Measurements from ENCODE around the gene CD70. TPM values are rescaled to one million over a fixed set of nuclear protein-coding genes. Genes with fewer than 3 reads are reported as not detected.
A peak's percentile ranks its signal among the peaks of the same experiment; 100 is the strongest.
"Not testable (repeated sequence)": the region's sequence is repeated elsewhere in the genome, so short reads cannot be mapped to it uniquely, and the experiment has no call there.

CD70 gene
- total RNA-seq, 1 experiment from 2014 or later = 2.3 TPM

- no peaks in the 10 kb centered on the region for H3K79me2 ChIP-seq (ENCODE audit: low read length)
- intact Hi-C loops (cut with micrococcal nuclease) = no loop called here
- no peak for DNase-seq
- H3K9ac ChIP-seq (ENCODE audit: low read length) = no peak overlapping the region
- H3K36me3 ChIP-seq (ENCODE audit: low read depth, low read length) = no peaks in the 10 kb centered on the region
- no peak for ATAC-seq
- H2AFZ ChIP-seq (ENCODE audit: low read length) = peak overlapping the region; percentile 35; the same call in 1 of the 2 replicates
- peak overlapping the region; percentile 14; the same call in 1 of the 2 replicates for H3K4me2 ChIP-seq (ENCODE audit: low read length)
- no peaks in the 10 kb centered on the region for H3K9me2 ChIP-seq (replicated peaks; ENCODE audit: low read length)
- no peak overlapping the region for H3K4me3 ChIP-seq (ENCODE audit: low read length)
- no peaks in the 10 kb centered on the region for H4K20me1 ChIP-seq (ENCODE audit: low read length)
- BruUV-seq (replicated peaks) = no TSS peak
- ChIA-PET POLR2A (ENCODE audit: unreplicated experiment) (no interaction called here), CTCF (no interaction called here)
- H3K4me1 ChIP-seq (ENCODE audit: insufficient read depth, low read length) = no peaks in the 10 kb centered on the region
- H3K27ac ChIP-seq (ENCODE audit: low read length) = no peak overlapping the region
- TF ChIP-seq CTCF (conservative IDR thresholded peaks at IDR 0.05; ENCODE audit: low read depth, low read length) (no peak), EZH2phosphoT487 (IDR thresholded peaks at IDR 0.05; ENCODE audit: borderline replicate concordance, low read length) (no peak), EZH2 (IDR thresholded peaks at IDR 0.05; ENCODE audit: low read length, unreplicated experiment) (no peak)
- H3K27me3 ChIP-seq (ENCODE audit: low read length) = no peaks in the 10 kb centered on the region
- H3F3A ChIP-seq (ENCODE audit: low read length, unreplicated experiment) = no peaks in the 10 kb centered on the region
- no peaks in the 10 kb centered on the region for H3K9me3 ChIP-seq (ENCODE audit: low read length)
These were observed 34.9 kb downstream of the CD70 start for GRCh38 chr19:6556043-6556449.

- H3K4me2 ChIP-seq (ENCODE audit: low read length) = no peak overlapping the region
- intact Hi-C loops (cut with micrococcal nuclease) = no loop called here
- POLR2A ChIA-PET (ENCODE audit: unreplicated experiment) = no interaction called here
- CTCF ChIA-PET = interaction anchor here (0.5 to 1.1 kb wide), 2 partner anchors 62 to 441 kb away, joined by 5 to 6 read pairs; no protein-coding TSS in a partner anchor
- H3K27me3 ChIP-seq (ENCODE audit: low read length) = no peaks in the 10 kb centered on the region
- H3K4me3 ChIP-seq (ENCODE audit: low read length) = no peak overlapping the region
- no peaks in the 10 kb centered on the region for H3K79me2 ChIP-seq (ENCODE audit: low read length)
- H3K4me1 ChIP-seq (ENCODE audit: insufficient read depth, low read length) = no peaks in the 10 kb centered on the region
- no peak; the same call in 1 of the 2 replicates for TF ChIP-seq CTCF (conservative IDR thresholded peaks at IDR 0.05; ENCODE audit: low read depth, low read length)
- no peak for TF ChIP-seq EZH2phosphoT487 (IDR thresholded peaks at IDR 0.05; ENCODE audit: borderline replicate concordance, low read length)
- TF ChIP-seq EZH2 (IDR thresholded peaks at IDR 0.05; ENCODE audit: low read length, unreplicated experiment) = no peak
- H3K36me3 ChIP-seq (ENCODE audit: low read depth, low read length) = no peaks in the 10 kb centered on the region
- H3K9me3 ChIP-seq (ENCODE audit: low read length) = no peaks in the 10 kb centered on the region
- no peak overlapping the region for H3K9ac ChIP-seq (ENCODE audit: low read length)
- H3K27ac ChIP-seq (ENCODE audit: low read length) = no peak overlapping the region
- DNase-seq (no peak), ATAC-seq (no peak)
- no peaks in the 10 kb centered on the region for H3F3A ChIP-seq (ENCODE audit: low read length, unreplicated experiment)
- no peaks in the 10 kb centered on the region for H4K20me1 ChIP-seq (ENCODE audit: low read length)
- BruUV-seq (replicated peaks) = no TSS peak
- H3K9me2 ChIP-seq (replicated peaks; ENCODE audit: low read length) = no peaks in the 10 kb centered on the region
- H2AFZ ChIP-seq (ENCODE audit: low read length) = no peak overlapping the region
These were observed 39.1 kb downstream of the CD70 start for GRCh38 chr19:6551607-6552450.

GRCh38 chr19:6551091-6551490, 39.9 kb downstream of the CD70 start:
- Histone ChIP-seq H2AFZ (ENCODE audit: low read length) (no peak overlapping the region), H3F3A (ENCODE audit: low read length, unreplicated experiment) (no peaks in the 10 kb centered on the region), H3K79me2 (ENCODE audit: low read length) (no peaks in the 10 kb centered on the region), H3K9me3 (ENCODE audit: low read length) (no peaks in the 10 kb centered on the region), H3K36me3 (ENCODE audit: low read depth, low read length) (no peaks in the 10 kb centered on the region), H3K4me3 (ENCODE audit: low read length) (no peak overlapping the region), H3K4me1 (ENCODE audit: insufficient read depth, low read length) (no peaks in the 10 kb centered on the region), H3K9me2 (replicated peaks; ENCODE audit: low read length) (no peaks in the 10 kb centered on the region), H4K20me1 (ENCODE audit: low read length) (no peaks in the 10 kb centered on the region), H3K27ac (ENCODE audit: low read length) (no peak overlapping the region), H3K4me2 (ENCODE audit: low read length) (no peak overlapping the region), H3K27me3 (ENCODE audit: low read length) (no peaks in the 10 kb centered on the region), H3K9ac (ENCODE audit: low read length) (no peak overlapping the region)
- no peak for TF ChIP-seq EZH2phosphoT487 (IDR thresholded peaks at IDR 0.05; ENCODE audit: borderline replicate concordance, low read length)
- TF ChIP-seq CTCF (conservative IDR thresholded peaks at IDR 0.05; ENCODE audit: low read depth, low read length) = no peak
- no peak for TF ChIP-seq EZH2 (IDR thresholded peaks at IDR 0.05; ENCODE audit: low read length, unreplicated experiment)
- CTCF ChIA-PET = no interaction called here
- DNase-seq (no peak), ATAC-seq (no peak)
- POLR2A ChIA-PET (ENCODE audit: unreplicated experiment) = no interaction called here
- intact Hi-C loops (cut with micrococcal nuclease) = no loop called here
- no TSS peak for BruUV-seq (replicated peaks)

GRCh38 chr19:6550679-6551078, 40.3 kb downstream of the CD70 start:
- POLR2A ChIA-PET (ENCODE audit: unreplicated experiment); H3K79me2 ChIP-seq (ENCODE audit: low read length); H3K27ac ChIP-seq (ENCODE audit: low read length); H3F3A ChIP-seq (ENCODE audit: low read length, unreplicated experiment); H3K9ac ChIP-seq (ENCODE audit: low read length); H3K4me1 ChIP-seq (ENCODE audit: insufficient read depth, low read length); H3K27me3 ChIP-seq (ENCODE audit: low read length); H3K4me2 ChIP-seq (ENCODE audit: low read length); H3K9me2 ChIP-seq (replicated peaks; ENCODE audit: low read length); intact Hi-C loops (cut with micrococcal nuclease); H2AFZ ChIP-seq (ENCODE audit: low read length); H3K9me3 ChIP-seq (ENCODE audit: low read length); H3K4me3 ChIP-seq (ENCODE audit: low read length); H4K20me1 ChIP-seq (ENCODE audit: low read length); H3K36me3 ChIP-seq (ENCODE audit: low read depth, low read length); BruUV-seq (replicated peaks): not testable (repeated sequence)
- ATAC-seq (peak; percentile 33; the same call in 1 of the 2 replicates), DNase-seq (peak; percentile 43)
- CTCF ChIA-PET = interaction anchor here (0.6 kb wide), 1 partner anchor 80 kb away, joined by 3 read pairs; no protein-coding TSS in a partner anchor

Data from PC-3 (cell line).